NCI-H1417 treated with DMSO at 0.1 percent for 48 hours (cell line): ENCODE measurements around the gene NIPA2.

ENCODE experiments used
- DNase-seq: peaks from one replicate; lab custom pipeline; 2025; lab: John Stamatoyannopoulos, UW

The NIPA2 gene

GRCh38 chr15:22877607-22878006 lies 39.1 kb downstream of the NIPA2 start:
- DNase-seq: no peak

GRCh38 chr15:22878103-22878502 lies 39.6 kb downstream of the NIPA2 start:
- no peak for DNase-seq

- no peak for DNase-seq
These were observed 41.9 kb downstream of the NIPA2 start for GRCh38 chr15:22880068-22880980.

- DNase-seq: no peak
These were observed 42.7 kb downstream of the NIPA2 start for GRCh38 chr15:22880981-22881738.

- no peak for DNase-seq
These were observed 43.4 kb downstream of the NIPA2 start for GRCh38 chr15:22881739-22882440.

- DNase-seq: no peak
These were observed 44.7 kb downstream of the NIPA2 start for GRCh38 chr15:22883196-22883595.

- DNase-seq: no peak
These were observed 45.9 kb downstream of the NIPA2 start for GRCh38 chr15:22884344-22884743.

GRCh38 chr15:22885120-22885519 lies 46.7 kb downstream of the NIPA2 start:
- no peak for DNase-seq

GRCh38 chr15:22887157-22887951 lies 48.9 kb downstream of the NIPA2 start:
- no peak for DNase-seq

- DNase-seq: no peak
These were observed 49.8 kb downstream of the NIPA2 start for GRCh38 chr15:22888120-22888859.

- no peak for DNase-seq
These were observed 50.8 kb downstream of the NIPA2 start for GRCh38 chr15:22889146-22889818.

- no peak for DNase-seq
These were observed 51.8 kb downstream of the NIPA2 start for GRCh38 chr15:22890296-22890695.

GRCh38 chr15:22891426-22892210 lies 53.2 kb downstream of the NIPA2 start:
- no peak for DNase-seq

GRCh38 chr15:22892333-22892732 lies 53.9 kb downstream of the NIPA2 start:
- no peak for DNase-seq

- DNase-seq: no peak
These were observed 54.6 kb downstream of the NIPA2 start for GRCh38 chr15:22893081-22893480.

- DNase-seq: no peak
These were observed 55.4 kb downstream of the NIPA2 start for GRCh38 chr15:22893881-22894280.

- no peak for DNase-seq
These were observed 57.2 kb downstream of the NIPA2 start for GRCh38 chr15:22895465-22896190.

GRCh38 chr15:22902046-22902445 lies 63.6 kb downstream of the NIPA2 start:
- DNase-seq: no peak

GRCh38 chr15:22902578-22902977 lies 64.1 kb downstream of the NIPA2 start:
- no peak for DNase-seq
